PC-9 (cell line): ENCODE measurements around the gene NR4A2. TPM values are rescaled to one million over a fixed set of nuclear protein-coding genes. Genes with fewer than 3 reads are reported as not detected.

ENCODE experiments used
- BruUV-seq: library from RNA; stranded (reverse); fragments of 400-500 nt; replicated peaks from 2 replicates; lab custom pipeline; 2021; lab: Mats Ljungman, UMichigan
- CTCF ChIA-PET: fragments of 300-600 bp; sonication (Branson Sonifier 250); formaldehyde crosslinking; loops from one replicate; lab custom pipeline; 2022; ENCODE audit warnings: antibody characterized with exemption; lab: Charles Lee
- POLR2A ChIA-PET: fragments of 300-600 bp; sonication (Branson Sonifier 250); formaldehyde crosslinking; loops from one replicate; lab custom pipeline; 2022; ENCODE audit warnings: antibody characterized with exemption; ENCODE audit not compliant: unreplicated experiment; lab: Charles Lee
- DNase-seq, 2 experiments: peaks; one replicate each; pipeline versions ENCODE4 v3.0.0 to v3.0.0-alpha.2; 2015 to 2022; ENCODE audit warnings: mixed read lengths in 1 of 2
- H2AFZ ChIP-seq: fragments of 200-600 bp; sonication (generic); 2 replicates; pipeline ENCODE4 v1.8.1; 2017; ENCODE audit warnings: antibody characterized with exemption
- H3F3A ChIP-seq: fragments of 200-600 bp; sonication (generic); 2 replicates; pipeline ENCODE4 v1.8.1; 2017; ENCODE audit warnings: antibody characterized with exemption, mild to moderate bottlenecking, low read depth; ENCODE audit not compliant: insufficient read depth
- H3K27ac ChIP-seq: fragments of 200-600 bp; sonication (generic); 2 replicates; pipeline ENCODE4 v1.6.1; 2016; ENCODE audit warnings: mixed run types
- H3K27me3 ChIP-seq: fragments of 200-600 bp; sonication (generic); 2 replicates; pipeline ENCODE4 v1.6.1; 2016; ENCODE audit warnings: low read depth, mixed run types; ENCODE audit not compliant: insufficient read depth
- H3K36me3 ChIP-seq: fragments of 200-600 bp; sonication (generic); 2 replicates; pipeline ENCODE4 v1.6.1; 2016; ENCODE audit warnings: low read depth, mixed run types
- H3K4me1 ChIP-seq: fragments of 200-600 bp; sonication (generic); replicated peaks from 2 replicates; pipeline ENCODE4 v1.6.1; 2016; ENCODE audit warnings: mixed run types; ENCODE audit not compliant: insufficient read depth
- H3K4me2 ChIP-seq: fragments of 200-600 bp; sonication (generic); 2 replicates; pipeline ENCODE4 v1.6.1; 2017; ENCODE audit warnings: mixed run types
- H3K4me3 ChIP-seq: fragments of 200-600 bp; sonication (generic); 2 replicates; pipeline ENCODE4 v1.6.1; 2016; ENCODE audit warnings: mixed run types
- H3K79me2 ChIP-seq: fragments of 200-600 bp; sonication (generic); 2 replicates; pipeline ENCODE4 v1.6.1; 2017; ENCODE audit warnings: low read depth, mixed run types
- H3K9me2 ChIP-seq: fragments of 200-600 bp; sonication (generic); 2 replicates; pipeline ENCODE4 v1.8.1; 2017; ENCODE audit warnings: mild to moderate bottlenecking; ENCODE audit not compliant: insufficient read depth
- H3K9me3 ChIP-seq: fragments of 200-600 bp; sonication (generic); 2 replicates; pipeline ENCODE4 v1.8.1; 2016; ENCODE audit warnings: low read depth; ENCODE audit not compliant: insufficient read depth
- H4K20me1 ChIP-seq: fragments of 200-600 bp; sonication (generic); 2 replicates; pipeline ENCODE4 v1.8.1; 2017; ENCODE audit not compliant: insufficient read depth
- EZH2 ChIP-seq: fragments of 200-600 bp; sonication (generic); IDR thresholded peaks from 2 replicates; pipeline ENCODE4 v1.8.0; 2017; ENCODE audit warnings: antibody characterized with exemption, low read depth
- intact Hi-C: fragments of 100-400 bp; cut with micrococcal nuclease; formaldehyde crosslinking; loops from one replicate; pipeline ENCODE4 v1.10.0; 2022; ENCODE audit not compliant: unreplicated experiment
- total RNA-seq: library from RNA; stranded (reverse); gene quantifications from 2 replicates; pipeline ENCODE4 v1.2.3, GENCODE V29; 2021
- TF ChIP-seq, protein P1 (sequence below): fragments of 200-600 bp; sonication (generic); conservative IDR thresholded peaks from 2 replicates; pipeline ENCODE4 v1.6.1; 2017; ENCODE audit warnings: mixed run types, antibody characterized with exemption, mild to moderate bottlenecking, moderate library complexity

Gene NR4A2
- total RNA-seq, 1 experiment from 2014 or later, result 3.0 TPM

- Histone ChIP-seq H3K27ac (no peak overlapping the region), H2AFZ (no peak overlapping the region), H3K4me3 (no peak overlapping the region), H4K20me1 (no peaks in the 10 kb centered on the region), H3K4me1 (0 out of 2 replicates have a peak, but pooled peaks cover 6% of the 10 kb centered on the region), H3K9me2 (no peaks in the 10 kb centered on the region), H3K79me2 (no peaks in the 10 kb centered on the region), H3K4me2 (no peak overlapping the region), H3K36me3 (no peaks in the 10 kb centered on the region), H3K9me3 (no peaks in the 10 kb centered on the region), H3K27me3 (no peaks in the 10 kb centered on the region), H3F3A (no peaks in the 10 kb centered on the region; the same call in 1 of the 2 replicates)
- CTCF ChIA-PET, result no interaction called here
- no TSS peak for BruUV-seq
- intact Hi-C loops, result loop anchor here (10.0 kb wide), 1 partner anchor 1102 kb away; no protein-coding TSS in a partner anchor
- no peak for TF ChIP-seq EZH2
- TF ChIP-seq, protein P1, sequence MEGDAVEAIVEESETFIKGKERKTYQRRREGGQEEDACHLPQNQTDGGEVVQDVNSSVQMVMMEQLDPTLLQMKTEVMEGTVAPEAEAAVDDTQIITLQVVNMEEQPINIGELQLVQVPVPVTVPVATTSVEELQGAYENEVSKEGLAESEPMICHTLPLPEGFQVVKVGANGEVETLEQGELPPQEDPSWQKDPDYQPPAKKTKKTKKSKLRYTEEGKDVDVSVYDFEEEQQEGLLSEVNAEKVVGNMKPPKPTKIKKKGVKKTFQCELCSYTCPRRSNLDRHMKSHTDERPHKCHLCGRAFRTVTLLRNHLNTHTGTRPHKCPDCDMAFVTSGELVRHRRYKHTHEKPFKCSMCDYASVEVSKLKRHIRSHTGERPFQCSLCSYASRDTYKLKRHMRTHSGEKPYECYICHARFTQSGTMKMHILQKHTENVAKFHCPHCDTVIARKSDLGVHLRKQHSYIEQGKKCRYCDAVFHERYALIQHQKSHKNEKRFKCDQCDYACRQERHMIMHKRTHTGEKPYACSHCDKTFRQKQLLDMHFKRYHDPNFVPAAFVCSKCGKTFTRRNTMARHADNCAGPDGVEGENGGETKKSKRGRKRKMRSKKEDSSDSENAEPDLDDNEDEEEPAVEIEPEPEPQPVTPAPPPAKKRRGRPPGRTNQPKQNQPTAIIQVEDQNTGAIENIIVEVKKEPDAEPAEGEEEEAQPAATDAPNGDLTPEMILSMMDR, result no peak
- no peak for DNase-seq
- POLR2A ChIA-PET, result no interaction called here
Observed at GRCh38 chr2:156346731-156347130, 14.2 kb upstream of the NR4A2 start.

DNA sequence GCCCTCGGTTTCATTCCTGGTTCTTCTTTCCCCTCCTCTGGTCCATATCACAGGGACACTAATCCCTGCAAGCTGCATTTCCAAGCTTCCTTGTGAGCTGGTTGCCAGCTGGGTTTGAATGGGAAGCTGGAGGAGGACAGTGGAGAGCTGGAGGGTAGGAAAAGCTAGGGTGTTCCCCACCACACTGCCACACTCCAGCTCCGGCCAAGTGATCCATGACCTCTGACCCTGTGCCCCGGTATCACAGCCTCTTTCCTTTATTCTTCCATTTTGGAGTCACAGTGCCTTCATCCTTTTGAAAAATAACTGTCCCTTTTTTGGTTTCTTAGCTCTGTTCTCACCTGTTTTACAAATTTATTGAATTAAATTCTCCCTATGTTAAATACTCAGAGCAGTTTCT lies 13.1 kb upstream of the NR4A2 start:
- DNase-seq, result no peak
- TF ChIP-seq, protein P1, result no peak
- TF ChIP-seq EZH2, result no peak
- Histone ChIP-seq H2AFZ (no peak overlapping the region), H3K79me2 (no peaks in the 10 kb centered on the region), H3K9me3 (no peaks in the 10 kb centered on the region), H4K20me1 (no peaks in the 10 kb centered on the region), H3F3A (peaks cover 8% of the 10 kb centered on the region; the same call in 1 of the 2 replicates), H3K27me3 (no peaks in the 10 kb centered on the region), H3K4me1 (peaks cover 12% of the 10 kb centered on the region), H3K36me3 (no peaks in the 10 kb centered on the region), H3K27ac (no peak overlapping the region), H3K4me3 (no peak overlapping the region), H3K9me2 (no peaks in the 10 kb centered on the region), H3K4me2 (no peak overlapping the region)
- no TSS peak for BruUV-seq
- intact Hi-C loops, result loop anchor here (10.0 kb wide), 1 partner anchor 1101 kb away; no protein-coding TSS in a partner anchor
- ChIA-PET CTCF (no interaction called here), POLR2A (no interaction called here)

DNA sequence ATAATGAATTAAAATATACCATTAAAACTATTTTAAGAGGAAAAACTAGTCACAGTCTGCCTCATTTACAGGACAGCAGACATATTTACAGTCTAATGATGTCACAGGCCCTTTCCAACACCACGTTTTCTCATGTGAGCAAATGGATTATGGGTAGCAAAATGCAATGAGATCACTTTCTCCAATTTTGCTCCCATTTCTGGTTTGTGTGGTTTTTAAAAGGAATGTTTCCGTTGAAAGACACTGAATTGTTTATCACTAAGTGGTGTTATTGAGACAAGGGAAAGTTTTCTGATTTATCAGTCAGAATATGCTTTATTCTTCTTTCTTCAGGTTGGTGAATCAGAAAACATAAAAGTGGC lies 11.4 kb upstream of the NR4A2 start:
- intact Hi-C loops, result loop anchor here (2.0 to 10.0 kb wide), 3 partner anchors 245 to 1099 kb away; no protein-coding TSS in a partner anchor
- H3K4me2 ChIP-seq, result no peak overlapping the region
- DNase-seq, result no peak
- H3K4me1 ChIP-seq, result peaks cover 14% of the 10 kb centered on the region
- H4K20me1 ChIP-seq, result no peaks in the 10 kb centered on the region
- ChIA-PET POLR2A (no interaction called here), CTCF (interaction anchor here (0.8 kb wide), 1 partner anchor 9 kb away, joined by 3 read pairs; no protein-coding TSS in a partner anchor)
- no peaks in the 10 kb centered on the region for H3K27me3 ChIP-seq
- no peaks in the 10 kb centered on the region for H3K79me2 ChIP-seq
- H3K9me3 ChIP-seq, result no peaks in the 10 kb centered on the region
- H2AFZ ChIP-seq, result no peak overlapping the region
- no peak overlapping the region for H3K27ac ChIP-seq
- H3K9me2 ChIP-seq, result no peaks in the 10 kb centered on the region
- no peak for TF ChIP-seq EZH2
- TF ChIP-seq, protein P1, result no peak
- H3K36me3 ChIP-seq, result no peaks in the 10 kb centered on the region
- H3K4me3 ChIP-seq, result no peak overlapping the region
- no TSS peak for BruUV-seq
- H3F3A ChIP-seq, result peaks cover 13% of the 10 kb centered on the region; the same call in 1 of the 2 replicates
